DMS53 treated with DMSO at 0.1 percent for 48 hours (cell line): ENCODE data around the gene SS18L1.
A peak's percentile ranks its signal among the peaks of the same experiment; 100 is the strongest.
"Not testable (repeated sequence)": the region's sequence is repeated elsewhere in the genome, so short reads cannot be mapped to it uniquely, and the experiment has no call there.

ENCODE experiments used
- DNase-seq: peaks from one replicate; lab custom pipeline; 2025; ENCODE audit not compliant: unreplicated experiment; lab: John Stamatoyannopoulos, UW

SS18L1 gene, protein sequence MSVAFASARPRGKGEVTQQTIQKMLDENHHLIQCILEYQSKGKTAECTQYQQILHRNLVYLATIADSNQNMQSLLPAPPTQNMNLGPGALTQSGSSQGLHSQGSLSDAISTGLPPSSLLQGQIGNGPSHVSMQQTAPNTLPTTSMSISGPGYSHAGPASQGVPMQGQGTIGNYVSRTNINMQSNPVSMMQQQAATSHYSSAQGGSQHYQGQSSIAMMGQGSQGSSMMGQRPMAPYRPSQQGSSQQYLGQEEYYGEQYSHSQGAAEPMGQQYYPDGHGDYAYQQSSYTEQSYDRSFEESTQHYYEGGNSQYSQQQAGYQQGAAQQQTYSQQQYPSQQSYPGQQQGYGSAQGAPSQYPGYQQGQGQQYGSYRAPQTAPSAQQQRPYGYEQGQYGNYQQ

GRCh38 chr20:62143081-62143956, at the start of gene SS18L1, which contains the start of gene PSMA7:
TSS of gene SS18L1 (plus strand) at chr20:62143769. CDS start at chr20:62143821, 52 bp downstream.
TSS of gene PSMA7 (minus strand) at chr20:62143394. CDS start at chr20:62143303, 91 bp downstream.
- DNase-seq: peak; percentile 71

DNA sequence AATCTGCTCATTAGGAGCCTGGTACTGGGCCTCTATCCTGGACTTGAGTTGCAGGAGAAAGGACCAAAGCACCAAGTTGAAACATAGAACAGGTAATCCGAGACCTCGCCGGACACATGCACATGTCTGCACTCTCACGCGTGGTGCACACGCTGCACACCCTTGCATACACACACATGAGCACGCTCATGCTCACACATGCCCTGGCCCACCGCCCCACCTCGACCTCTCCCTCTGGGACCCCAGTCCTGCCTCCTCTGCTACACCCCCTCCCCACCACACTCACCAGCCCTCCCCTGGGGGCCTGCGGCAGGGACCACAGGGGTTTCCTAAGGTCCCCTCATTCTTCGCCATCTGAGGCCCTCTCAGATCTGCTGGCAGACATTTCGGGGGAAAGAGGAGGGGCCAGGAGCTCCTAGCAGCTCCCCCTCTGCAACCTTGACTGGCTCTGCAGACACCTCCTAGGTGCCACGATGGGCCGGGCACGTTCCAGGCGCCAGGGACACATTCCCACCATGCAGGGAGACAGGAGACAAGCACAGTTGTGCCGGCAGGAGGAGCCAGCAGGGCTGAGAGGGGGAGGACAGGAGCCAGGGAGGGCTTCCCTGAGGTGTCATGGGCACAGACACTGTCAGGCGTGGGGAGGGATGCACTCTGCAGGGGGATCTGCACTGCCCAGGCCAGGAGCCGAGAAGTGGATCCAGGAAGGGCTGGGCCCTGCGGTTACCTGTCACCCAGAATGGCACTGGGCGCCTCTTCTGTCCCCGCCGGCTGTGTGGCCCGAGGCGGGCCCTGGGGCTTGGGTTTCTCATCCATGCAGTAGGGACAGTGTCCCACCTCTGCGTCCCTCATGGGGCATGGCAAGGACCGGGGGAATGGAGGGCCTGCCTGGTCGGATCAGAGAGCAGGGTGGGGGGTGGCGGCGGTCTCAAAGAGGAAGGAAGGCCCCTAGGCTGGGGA, 46.9 kb upstream of the SS18L1 start:
- DNase-seq: no peak

- no peak for DNase-seq
Observed at GRCh38 chr20:62097881-62098407, 45.6 kb upstream of the SS18L1 start.

DNA sequence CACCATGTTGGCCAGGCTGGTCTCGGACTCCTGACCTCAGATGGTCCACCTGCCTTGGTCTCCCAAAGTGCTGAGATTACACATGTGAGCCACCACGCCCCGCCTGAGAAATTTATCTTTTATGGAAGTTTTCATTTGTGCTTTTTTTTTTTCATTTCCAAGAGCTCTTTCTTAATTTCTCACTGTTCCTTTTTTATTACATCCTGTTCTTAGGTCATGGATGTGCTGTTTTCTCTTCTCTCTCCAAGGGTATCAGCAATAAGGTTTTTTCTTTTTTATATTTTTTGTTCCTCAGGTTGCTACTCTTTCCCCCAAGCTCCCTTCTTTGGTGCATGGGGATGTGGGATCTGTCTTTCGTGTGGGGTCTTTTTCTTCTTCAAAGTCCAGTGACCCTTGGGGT, 42.5 kb upstream of the SS18L1 start:
- DNase-seq: no peak

- DNase-seq: no peak
Observed at GRCh38 chr20:62103508-62104233, 39.9 kb upstream of the SS18L1 start.

DNA sequence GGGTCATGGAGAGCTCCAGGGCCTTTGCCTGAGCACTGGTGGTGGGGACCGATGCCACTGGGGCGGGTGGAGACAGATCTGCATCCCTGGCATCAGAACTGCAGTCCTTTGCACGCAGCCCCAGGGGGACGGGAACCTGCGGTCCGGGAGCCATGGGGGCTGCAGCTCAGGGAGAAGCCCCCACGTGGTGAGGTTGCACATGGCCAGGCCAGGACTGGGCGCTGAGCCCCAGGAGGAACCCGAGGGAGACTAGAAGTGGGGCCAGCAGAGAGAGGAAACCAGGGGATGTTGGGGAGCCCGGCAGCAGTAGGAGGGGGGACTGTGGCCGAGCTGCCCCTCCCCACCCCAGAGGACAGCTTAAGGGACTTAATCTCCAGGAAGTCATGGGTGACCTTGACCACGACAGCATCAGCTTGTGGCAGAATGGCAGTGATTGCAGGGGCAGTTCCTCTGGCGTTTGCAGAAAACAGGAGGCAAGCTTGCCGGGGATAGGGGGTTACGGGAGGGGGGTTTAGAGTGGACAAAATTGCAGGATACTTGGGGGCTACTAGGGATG, 39.3 kb upstream of the SS18L1 start:
- no peak for DNase-seq

DNA sequence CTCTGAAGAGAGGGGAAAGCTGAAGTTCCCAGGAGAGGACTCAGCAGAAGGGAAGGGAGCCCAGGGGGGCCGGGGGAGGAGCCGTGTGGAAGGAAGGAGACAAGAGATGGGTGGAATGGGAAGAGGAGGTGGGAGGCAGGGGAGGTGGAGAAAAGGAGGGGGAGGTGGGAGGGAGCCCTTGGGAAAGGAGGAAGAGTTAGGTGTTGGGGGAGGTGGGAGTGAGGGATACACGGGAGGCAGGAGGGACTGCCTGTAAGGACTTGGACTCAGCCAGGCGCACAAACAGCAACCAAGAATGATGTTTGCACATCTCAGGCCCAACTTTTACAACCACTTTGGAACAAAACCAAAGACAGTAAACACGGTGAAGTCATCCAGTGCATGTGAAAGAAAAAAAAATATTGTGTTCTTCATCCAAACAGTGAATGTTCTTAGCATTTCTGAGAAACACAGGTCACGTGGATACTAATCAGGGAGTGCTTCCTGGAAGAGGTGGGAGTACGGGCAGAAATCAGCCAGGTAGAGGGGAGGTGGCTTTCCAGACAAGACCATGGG, 38.7 kb upstream of the SS18L1 start:
- no peak for DNase-seq

DNA sequence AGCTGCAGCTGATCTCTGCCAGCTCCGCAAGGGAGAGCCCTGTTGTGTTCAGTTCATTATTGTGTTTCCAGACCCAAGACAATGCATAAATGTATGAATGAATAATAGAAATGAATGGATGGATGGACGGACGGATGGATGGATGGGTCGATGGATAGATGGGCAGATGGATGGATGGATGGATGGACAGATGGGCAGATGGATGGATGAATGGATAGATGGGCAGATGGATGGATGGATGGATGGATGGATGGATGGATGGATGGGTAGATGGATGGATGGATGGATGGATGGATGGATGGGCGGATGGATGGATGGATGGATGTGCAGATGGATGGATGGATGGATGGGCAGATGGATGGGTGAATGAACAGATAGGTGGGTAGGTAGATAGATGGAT, 38.0 kb upstream of the SS18L1 start:
- DNase-seq: no peak

- DNase-seq: no peak
Observed at GRCh38 chr20:62111148-62111547, 32.4 kb upstream of the SS18L1 start.

- DNase-seq: no peak
Observed at GRCh38 chr20:62112368-62112767, 31.2 kb upstream of the SS18L1 start.

DNA sequence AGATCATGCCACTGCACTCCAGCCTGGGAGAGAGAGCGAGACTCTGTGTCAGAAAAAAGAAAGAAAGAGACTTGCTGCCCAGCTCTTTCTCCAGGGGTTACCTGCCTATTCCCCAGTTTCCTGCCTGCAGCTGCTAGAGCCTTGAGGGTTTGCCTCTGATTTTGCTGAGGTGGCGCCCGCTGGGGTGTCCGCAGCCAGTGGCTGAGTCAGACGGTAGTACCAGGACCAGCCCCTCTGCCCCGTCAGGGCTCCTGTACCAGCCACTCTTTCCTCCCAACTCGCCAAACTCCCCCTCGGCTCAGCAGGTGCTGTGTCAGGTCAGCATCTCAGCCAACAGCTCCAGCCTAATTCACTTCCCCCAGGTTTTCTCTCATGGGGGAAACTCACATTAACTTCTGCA, 28.7 kb upstream of the SS18L1 start:
- DNase-seq: no peak

- not testable (repeated sequence) for DNase-seq
Observed at GRCh38 chr20:62115800-62116407, 27.7 kb upstream of the SS18L1 start.

DNA sequence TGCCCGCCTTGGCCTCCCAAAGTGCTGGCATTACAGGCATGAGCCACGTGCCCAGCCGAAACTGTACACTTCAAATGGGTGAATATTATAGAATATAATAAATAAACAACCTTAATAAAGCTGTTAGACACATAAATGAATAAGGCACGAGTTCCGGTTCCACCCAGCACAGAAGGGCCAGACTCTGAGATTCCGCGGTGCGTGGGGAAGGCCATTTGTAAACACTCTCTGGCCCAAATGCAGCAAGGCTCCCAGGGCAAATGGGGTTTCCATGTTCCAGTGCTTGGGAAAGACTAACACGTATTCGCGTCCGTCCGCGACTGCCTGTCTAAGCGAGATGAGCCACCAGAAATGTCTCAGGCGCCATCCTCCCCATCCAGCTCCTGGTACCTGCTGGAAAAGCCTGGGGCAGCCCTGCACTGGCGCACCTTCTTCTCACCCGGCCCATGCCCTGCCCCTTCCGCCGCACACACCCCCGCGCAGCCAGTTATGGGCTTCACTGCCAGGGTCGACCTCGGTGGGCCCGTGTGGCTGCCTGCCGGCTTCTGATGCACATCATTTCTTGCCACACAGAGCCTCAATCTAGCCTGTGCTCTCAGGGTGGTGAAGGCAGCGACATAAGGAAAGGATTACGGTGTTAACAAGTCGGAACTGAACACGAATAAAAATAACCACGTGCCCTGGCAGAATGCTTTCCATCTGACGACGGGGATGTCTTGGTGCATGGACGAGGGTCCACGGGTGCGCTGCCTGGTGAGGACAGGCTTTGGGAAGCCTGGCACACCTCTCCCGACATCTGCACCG, 26.8 kb upstream of the SS18L1 start:
- no peak for DNase-seq

DNA sequence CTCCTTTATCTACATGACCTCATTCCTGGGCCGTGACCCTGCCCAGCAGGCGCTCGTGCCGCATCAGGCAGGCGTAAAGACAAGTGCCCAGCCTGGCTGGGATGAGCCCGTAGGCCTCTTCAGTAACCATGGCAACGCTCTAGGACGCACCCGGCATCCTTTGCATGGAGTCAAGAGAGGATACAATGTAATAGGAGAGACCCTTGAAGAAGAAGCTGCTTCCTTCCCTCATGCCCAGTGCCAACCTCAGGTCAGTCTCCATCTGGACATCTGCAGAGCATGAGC, 26.3 kb upstream of the SS18L1 start:
- peak; percentile 13 for DNase-seq

GRCh38 chr20:62117658-62118057, 25.9 kb upstream of the SS18L1 start:
- peak; percentile 13 for DNase-seq

DNA sequence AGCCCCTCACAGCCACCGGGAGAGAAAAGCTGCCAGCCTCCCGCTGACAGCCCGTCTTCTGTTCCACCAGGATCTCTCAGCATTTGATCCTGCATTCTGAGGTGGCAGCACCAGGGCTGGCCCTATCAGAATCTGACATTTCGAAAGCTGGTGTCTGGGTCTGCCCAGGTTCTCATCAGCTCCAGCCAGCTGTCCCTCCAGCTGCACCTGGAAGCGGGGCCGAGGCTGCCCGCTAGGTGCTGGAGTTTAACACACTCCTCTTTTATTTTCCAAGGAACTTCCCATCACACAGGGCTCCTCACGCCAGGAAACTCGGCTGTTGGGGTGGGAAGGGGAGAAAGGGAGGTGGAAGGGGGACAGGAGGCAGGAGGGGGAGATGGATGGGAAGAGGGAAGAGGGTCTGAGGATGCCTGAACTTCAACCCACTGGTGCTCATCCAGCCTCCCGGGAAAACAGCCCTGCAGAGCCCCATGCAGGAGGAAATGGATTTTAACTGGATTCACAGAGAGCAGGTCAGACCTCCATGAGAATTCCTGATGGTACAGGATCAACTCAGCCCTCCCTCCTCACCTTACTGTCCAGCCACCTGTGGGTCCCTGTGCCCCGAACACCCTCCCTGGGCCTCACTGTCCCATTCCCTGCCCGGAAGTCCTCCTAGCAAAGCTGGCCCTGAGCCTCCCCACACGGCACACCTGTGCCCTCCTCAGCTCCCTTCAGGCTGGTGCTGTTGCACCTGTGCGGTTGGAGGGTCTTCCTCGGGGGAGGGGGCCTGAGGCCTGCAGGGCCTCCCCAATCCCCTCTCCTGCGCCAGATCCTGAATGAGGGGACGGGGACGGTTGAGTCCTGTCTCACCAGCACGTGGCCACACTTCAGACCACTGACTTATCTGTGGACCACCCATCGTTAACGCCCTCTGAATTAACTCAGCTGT, 25.2 kb upstream of the SS18L1 start:
- no peak for DNase-seq

DNA sequence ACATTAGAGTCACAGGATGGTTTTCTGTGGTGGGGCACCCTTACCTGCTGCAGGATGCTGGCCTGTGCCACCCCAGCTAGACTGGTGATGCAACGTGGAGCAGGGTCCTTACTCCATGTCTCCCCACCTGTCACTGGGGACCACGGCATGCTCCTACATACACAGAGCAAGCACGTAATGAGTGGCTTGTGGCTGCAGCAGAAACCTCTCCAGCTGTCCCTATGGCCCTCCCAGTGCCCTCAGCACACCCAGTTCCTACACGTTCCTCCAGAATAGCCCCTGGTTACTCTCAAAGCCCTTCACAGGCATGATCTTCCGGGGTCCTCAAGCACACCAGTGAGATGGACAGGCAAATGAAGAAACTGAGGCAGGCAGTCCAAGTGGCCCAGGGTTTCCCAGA, 24.5 kb upstream of the SS18L1 start:
- DNase-seq: no peak
